Chondrocyte (in vitro differentiated cells): ENCODE data around the gene EMID1. TPM values are rescaled to one million over a fixed set of nuclear protein-coding genes. Genes with fewer than 3 reads are reported as not detected.

Experiments
- DNase-seq: peaks from one replicate; pipeline ENCODE4 v3.0.0; 2021; ENCODE audit warnings: mixed read lengths, low spot score
- H3K27ac Mint-ChIP-seq: one replicate; pipeline ENCODE4 v1.8.0; 2021; ENCODE audit warnings: mild to moderate bottlenecking, moderate library complexity, mixed read lengths; ENCODE audit not compliant: unreplicated experiment
- H3K27me3 Mint-ChIP-seq: 2 replicates; pipeline ENCODE4 v1.8.0; 2021; ENCODE audit warnings: low read depth, mixed read lengths
- H3K36me3 Mint-ChIP-seq: 2 replicates; pipeline ENCODE4 v1.8.0; 2021; ENCODE audit warnings: low read depth, mixed read lengths
- H3K4me1 Mint-ChIP-seq: 2 replicates; pipeline ENCODE4 v1.8.0; 2021; ENCODE audit warnings: low read depth, mild to moderate bottlenecking, mixed read lengths
- H3K4me3 Mint-ChIP-seq: one replicate; pipeline ENCODE4 v1.8.0; 2021; ENCODE audit warnings: mild to moderate bottlenecking, moderate library complexity, mixed read lengths; ENCODE audit not compliant: unreplicated experiment
- H3K9me3 Mint-ChIP-seq: 2 replicates; pipeline ENCODE4 v1.8.0; 2021; ENCODE audit warnings: low read depth, mixed read lengths
- CTCF ChIP-seq: fragments of 200-600 bp; sonication (generic); IDR thresholded peaks from 2 replicates; pipeline ENCODE4 v1.5.0; 2021; ENCODE audit warnings: antibody characterized with exemption, mild to moderate bottlenecking, moderate library complexity
- total RNA-seq: library from RNA; stranded (reverse); gene quantifications from 3 replicates; pipeline ENCODE4 v1.2.1, GENCODE V29; 2021

Gene EMID1
- total RNA-seq, 1 donor from 2014 or later: not detected

DNA sequence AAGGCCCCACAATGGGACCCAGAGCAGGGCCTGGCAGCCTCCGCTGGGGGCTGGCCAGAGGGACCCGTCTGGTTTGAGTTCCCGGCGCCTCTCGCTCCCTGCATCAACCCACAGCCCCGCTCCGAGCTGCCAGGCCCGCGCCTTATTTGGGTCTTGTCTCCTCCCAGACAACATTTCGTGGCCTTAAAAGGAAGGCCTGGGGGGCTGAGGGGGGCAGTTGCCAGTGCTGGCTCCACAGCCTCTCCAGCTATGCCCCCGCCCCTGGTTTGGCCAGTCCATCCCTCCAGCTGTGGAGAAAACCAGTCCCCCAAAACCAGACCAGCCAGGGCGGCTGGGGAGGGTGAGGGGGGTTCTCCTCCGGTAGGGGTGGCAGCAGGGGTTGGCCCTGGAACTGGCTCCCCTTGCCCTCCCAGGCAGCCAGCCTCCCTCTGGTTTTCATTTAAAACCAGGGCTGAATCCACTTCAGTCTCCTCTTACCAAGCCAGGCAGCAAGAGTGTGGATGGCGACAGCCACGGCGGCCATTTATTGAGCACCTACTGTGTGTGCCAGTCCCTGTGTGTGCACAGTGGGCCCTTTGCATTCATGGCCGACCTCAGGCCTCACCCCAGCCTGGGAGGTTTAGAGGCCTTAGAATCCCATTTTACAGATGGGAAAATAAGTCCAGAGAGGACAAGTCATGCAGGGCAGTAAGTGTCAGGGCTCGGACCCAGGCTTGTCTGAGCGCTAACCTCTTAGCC, 18.6 kb downstream of the EMID1 start:
- Mint-ChIP-seq H3K27ac (no peak overlapping the region), H3K4me3 (no peak overlapping the region), H3K4me1 (peaks cover 7% of the 10 kb centered on the region), H3K36me3 (no peaks in the 10 kb centered on the region), H3K9me3 (no peaks in the 10 kb centered on the region), H3K27me3 (no peaks in the 10 kb centered on the region)
- TF ChIP-seq CTCF: no peak
- no peak for DNase-seq

DNA sequence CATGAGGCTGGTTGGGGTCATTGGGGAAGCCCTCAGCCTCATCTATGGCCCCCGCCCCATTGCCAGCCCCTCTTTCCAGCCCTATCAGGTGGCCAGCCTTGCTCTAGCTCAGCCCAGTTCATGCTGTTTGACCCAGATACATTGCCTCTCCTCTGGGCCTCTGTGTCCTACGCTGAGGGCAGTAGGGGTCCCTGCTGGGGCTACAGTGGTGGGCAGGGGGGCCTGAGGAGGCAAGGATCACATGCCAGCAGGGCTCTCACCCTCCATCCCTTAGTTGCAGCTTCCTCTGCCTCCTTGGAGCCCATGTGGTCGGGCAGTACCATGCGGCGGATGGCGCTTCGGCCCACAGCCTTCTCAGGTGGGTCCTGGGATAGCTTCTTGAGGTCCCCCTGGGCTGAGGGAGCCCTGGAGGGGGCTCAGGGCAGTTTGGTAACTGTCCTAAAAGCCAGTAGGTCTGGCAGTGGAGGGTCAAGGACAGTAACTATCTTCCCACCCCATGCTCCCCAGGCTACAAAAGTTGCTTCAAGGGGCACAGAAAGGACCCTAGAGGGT, 19.2 kb downstream of the EMID1 start:
- H3K27me3 Mint-ChIP-seq: no peaks in the 10 kb centered on the region
- H3K36me3 Mint-ChIP-seq: no peaks in the 10 kb centered on the region
- no peaks in the 10 kb centered on the region for H3K9me3 Mint-ChIP-seq
- no peak for TF ChIP-seq CTCF
- no peak for DNase-seq
- peaks cover 7% of the 10 kb centered on the region for H3K4me1 Mint-ChIP-seq
- H3K27ac Mint-ChIP-seq: no peak overlapping the region
- H3K4me3 Mint-ChIP-seq: no peak overlapping the region

DNA sequence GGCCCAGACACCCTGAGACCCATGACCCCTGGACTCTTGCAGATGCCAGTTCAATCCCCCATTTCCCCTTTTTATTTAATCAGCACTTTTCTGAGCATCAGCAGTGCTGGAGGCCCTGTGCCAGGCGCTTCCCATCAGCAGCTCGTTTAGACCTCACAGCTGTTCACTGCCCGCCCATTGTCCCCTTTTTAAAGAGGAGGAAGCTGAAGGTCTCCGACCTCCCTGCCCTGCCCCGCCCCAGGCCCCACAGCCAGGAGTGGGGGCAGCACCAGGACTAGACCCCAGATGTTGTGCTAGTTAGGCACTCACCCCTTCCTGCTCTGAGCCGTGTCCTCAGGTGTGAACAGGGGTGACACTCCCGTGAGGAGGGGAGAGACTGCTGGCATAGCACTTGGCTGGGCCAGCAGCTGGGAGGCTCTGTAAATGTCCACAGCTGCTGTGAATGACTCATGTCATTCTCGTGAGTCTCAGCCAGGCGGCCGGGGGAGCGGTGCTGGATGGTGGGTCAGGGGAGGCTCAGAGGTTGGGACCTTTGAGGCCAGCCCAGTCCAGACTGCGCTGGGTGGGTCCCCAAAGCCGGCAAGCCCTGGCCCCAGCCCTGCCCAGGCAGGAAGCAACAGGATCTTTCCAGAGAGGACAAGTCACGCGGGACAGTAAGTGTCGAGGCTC, 19.9 kb downstream of the EMID1 start:
- peak overlapping the region; percentile 61 for H3K27ac Mint-ChIP-seq
- H3K4me3 Mint-ChIP-seq: no peak overlapping the region
- no peak for DNase-seq
- no peak for TF ChIP-seq CTCF
- no peaks in the 10 kb centered on the region for H3K9me3 Mint-ChIP-seq
- H3K4me1 Mint-ChIP-seq: peaks cover 7% of the 10 kb centered on the region
- no peaks in the 10 kb centered on the region for H3K27me3 Mint-ChIP-seq
- no peaks in the 10 kb centered on the region for H3K36me3 Mint-ChIP-seq

DNA sequence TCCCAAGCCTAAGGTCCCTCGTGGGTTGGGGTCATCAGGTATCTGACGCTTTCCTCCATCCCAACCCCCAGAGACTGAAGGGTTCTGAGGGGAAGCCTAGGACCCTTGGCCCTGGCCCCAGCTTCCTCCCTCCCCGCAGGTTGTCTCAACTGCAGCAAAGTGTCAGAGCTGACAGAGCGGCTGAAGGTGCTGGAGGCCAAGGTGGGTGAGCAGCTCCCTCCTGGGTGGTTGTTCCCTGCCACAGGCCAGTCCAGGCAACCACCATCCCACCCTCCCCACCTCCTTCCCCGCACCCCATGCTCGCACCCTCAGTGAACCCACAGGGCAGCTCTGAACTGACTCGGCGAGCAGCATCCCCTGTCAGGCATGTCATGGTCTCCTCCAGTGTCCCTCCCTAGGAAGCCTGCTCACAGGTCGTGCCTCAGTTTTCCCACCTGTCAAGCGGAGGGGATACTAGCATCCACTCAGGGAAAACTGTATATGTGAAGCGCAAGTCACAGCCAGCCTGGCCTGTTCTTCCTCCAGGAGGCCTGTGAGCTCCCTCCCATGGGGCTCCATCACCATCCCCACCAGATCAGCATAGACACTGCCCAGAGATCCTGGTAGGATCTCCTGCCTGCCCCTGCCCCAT, 20.8 kb downstream of the EMID1 start:
- Mint-ChIP-seq H3K4me1 (peaks cover 7% of the 10 kb centered on the region), H3K27me3 (no peaks in the 10 kb centered on the region), H3K27ac (no peak overlapping the region), H3K9me3 (no peaks in the 10 kb centered on the region), H3K4me3 (no peak overlapping the region), H3K36me3 (no peaks in the 10 kb centered on the region)
- no peak for TF ChIP-seq CTCF
- no peak for DNase-seq
